Psoas muscle (tissue), 8 donors: ENCODE data around the gene AHRR. TPM values are rescaled to one million over a fixed set of nuclear protein-coding genes. Genes with fewer than 3 reads are reported as not detected.

ENCODE experiments used
- ATAC-seq, 4 donors: fragments of 200-7000 bp; cut with Tn5 transposase; one replicate each; pipeline ENCODE4 v1.9.1; 2020; ENCODE audit warnings: moderate library complexity in 3 of 4, mild to moderate bottlenecking in 2 of 4
- DNase-seq, 2 donors: peaks; one replicate each; pipeline ENCODE4 v3.0.0-alpha.2; 2020
- H3K27ac ChIP-seq: fragments of 200-600 bp; one replicate; pipeline ENCODE4 v1.8.0; 2022
- H3K27me3 ChIP-seq, 3 donors: fragments of 200-600 bp in 1 of 3; one replicate each; pipeline versions ENCODE4 v1.6.1 to v1.8.0; 2013 to 2022; ENCODE audit warnings: low read length in 2 of 3, mild to moderate bottlenecking in 2 of 3, moderate library complexity in 1 of 3; ENCODE audit not compliant: insufficient read depth in 3 of 3
- H3K36me3 ChIP-seq, 2 donors: fragments of 200-600 bp in 1 of 2; one replicate each; pipeline versions ENCODE4 v1.6.1 to v1.8.0; 2013 to 2022; ENCODE audit warnings: low read depth in 1 of 2, mild to moderate bottlenecking in 1 of 2, moderate library complexity in 1 of 2; ENCODE audit not compliant: insufficient read depth in 1 of 2
- H3K4me1 ChIP-seq: fragments of 200-600 bp; one replicate; pipeline ENCODE4 v1.8.0; 2022
- H3K4me3 ChIP-seq: fragments of 200-600 bp; one replicate; pipeline ENCODE4 v1.8.0; 2022; ENCODE audit warnings: mild to moderate bottlenecking
- H3K9me3 ChIP-seq: fragments of 200-600 bp; one replicate; pipeline ENCODE4 v1.8.0; 2022
- WGBS, 3 donors: extraction: QIAGEN DNeasy Blood & Tissue Kit; methylation state at CpG; one replicate each; pipeline versions ENCODE4 v1.1.6 to v1.1.7; 2013; 5-methylcytosine and 5-hydroxymethylcytosine counted together
- intact Hi-C, 2 donors: fragments of 100-400 bp; cut with DNase I; formaldehyde crosslinking; loops; one replicate each; pipeline versions ENCODE4 v1.11.0 to v1.14.2; 2022
- polyA plus RNA-seq, 3 donors: library from polyadenylated mRNA; stranded (reverse); fragments of 200-250 nt; gene quantifications; one replicate each; pipeline ENCODE4 v1.2.3, GENCODE V29; 2013
- total RNA-seq, 4 donors: library from RNA; stranded (reverse); fragmentation: NEBNext Ultra II Directional in 2 of 4; extraction: Animal tissue kit (Norgen Biotek cat#: 25700) in 2 of 4; gene quantifications; one replicate each; pipeline versions ENCODE4 v1.2.1 to v1.2.4, GENCODE V29; 2021 to 2023
- TF ChIP-seq, protein P1 (sequence below): fragments of 200-600 bp; IDR thresholded peaks from one replicate; pipeline ENCODE4 v1.8.0; 2022; ENCODE audit warnings: antibody characterized with exemption
- donor health status: healthy with polysubstance abuse.
- donor health status: DM: no; HTN: no; CAD: no; lungs with moderate emphysema.
- donor health status: Bipolar disorder and iron deficiency.
- donor health status: healthy.
- donor health status: DM: yes; HTN: yes; CAD: no.
- donor health status: DM: no; HTN: no; CAD: no.
- donor health status: DM: no; HTN: no; CAD: no.
- donor health status: DM: yes; HTN: yes; CAD: no.

The AHRR gene
- total and polyA plus RNA-seq, 7 donors: 0.10 to 7.4 (median 0.45) TPM

GRCh38 chr5:389197-389821 lies 67.8 kb downstream of the AHRR start:
- Histone ChIP-seq H3K27me3 (peaks cover 0 to 22% (median 2%) of the 10 kb centered on the region in 3 donors), H3K4me3 (no peak overlapping the region), H3K27ac (no peak overlapping the region), H3K4me1 (no peaks in the 10 kb centered on the region), H3K9me3 (no peaks in the 10 kb centered on the region), H3K36me3 (no peaks in the 10 kb centered on the region)
- intact Hi-C loops: no loop called here
- DNase-seq (no peak), ATAC-seq (no peak)
- WGBS, 3 donors: 75 to 79% (median 76%) methylated on average over 32 of the region's 32 CpGs
- TF ChIP-seq, protein P1, sequence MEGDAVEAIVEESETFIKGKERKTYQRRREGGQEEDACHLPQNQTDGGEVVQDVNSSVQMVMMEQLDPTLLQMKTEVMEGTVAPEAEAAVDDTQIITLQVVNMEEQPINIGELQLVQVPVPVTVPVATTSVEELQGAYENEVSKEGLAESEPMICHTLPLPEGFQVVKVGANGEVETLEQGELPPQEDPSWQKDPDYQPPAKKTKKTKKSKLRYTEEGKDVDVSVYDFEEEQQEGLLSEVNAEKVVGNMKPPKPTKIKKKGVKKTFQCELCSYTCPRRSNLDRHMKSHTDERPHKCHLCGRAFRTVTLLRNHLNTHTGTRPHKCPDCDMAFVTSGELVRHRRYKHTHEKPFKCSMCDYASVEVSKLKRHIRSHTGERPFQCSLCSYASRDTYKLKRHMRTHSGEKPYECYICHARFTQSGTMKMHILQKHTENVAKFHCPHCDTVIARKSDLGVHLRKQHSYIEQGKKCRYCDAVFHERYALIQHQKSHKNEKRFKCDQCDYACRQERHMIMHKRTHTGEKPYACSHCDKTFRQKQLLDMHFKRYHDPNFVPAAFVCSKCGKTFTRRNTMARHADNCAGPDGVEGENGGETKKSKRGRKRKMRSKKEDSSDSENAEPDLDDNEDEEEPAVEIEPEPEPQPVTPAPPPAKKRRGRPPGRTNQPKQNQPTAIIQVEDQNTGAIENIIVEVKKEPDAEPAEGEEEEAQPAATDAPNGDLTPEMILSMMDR: no peak

GRCh38 chr5:389891-390622 lies 68.5 kb downstream of the AHRR start:
- Histone ChIP-seq H3K27ac (no peak overlapping the region), H3K9me3 (no peaks in the 10 kb centered on the region), H3K4me1 (no peaks in the 10 kb centered on the region), H3K27me3 (peaks cover 0 to 22% (median 2%) of the 10 kb centered on the region in 3 donors), H3K36me3 (no peaks in the 10 kb centered on the region), H3K4me3 (no peak overlapping the region)
- TF ChIP-seq, protein P1: no peak
- DNase-seq (no peak), ATAC-seq (no peak)
- 76 to 84% (median 83%) methylated on average over 26 of the region's 26 CpGs for WGBS, 3 donors
- intact Hi-C loops: no loop called here

DNA sequence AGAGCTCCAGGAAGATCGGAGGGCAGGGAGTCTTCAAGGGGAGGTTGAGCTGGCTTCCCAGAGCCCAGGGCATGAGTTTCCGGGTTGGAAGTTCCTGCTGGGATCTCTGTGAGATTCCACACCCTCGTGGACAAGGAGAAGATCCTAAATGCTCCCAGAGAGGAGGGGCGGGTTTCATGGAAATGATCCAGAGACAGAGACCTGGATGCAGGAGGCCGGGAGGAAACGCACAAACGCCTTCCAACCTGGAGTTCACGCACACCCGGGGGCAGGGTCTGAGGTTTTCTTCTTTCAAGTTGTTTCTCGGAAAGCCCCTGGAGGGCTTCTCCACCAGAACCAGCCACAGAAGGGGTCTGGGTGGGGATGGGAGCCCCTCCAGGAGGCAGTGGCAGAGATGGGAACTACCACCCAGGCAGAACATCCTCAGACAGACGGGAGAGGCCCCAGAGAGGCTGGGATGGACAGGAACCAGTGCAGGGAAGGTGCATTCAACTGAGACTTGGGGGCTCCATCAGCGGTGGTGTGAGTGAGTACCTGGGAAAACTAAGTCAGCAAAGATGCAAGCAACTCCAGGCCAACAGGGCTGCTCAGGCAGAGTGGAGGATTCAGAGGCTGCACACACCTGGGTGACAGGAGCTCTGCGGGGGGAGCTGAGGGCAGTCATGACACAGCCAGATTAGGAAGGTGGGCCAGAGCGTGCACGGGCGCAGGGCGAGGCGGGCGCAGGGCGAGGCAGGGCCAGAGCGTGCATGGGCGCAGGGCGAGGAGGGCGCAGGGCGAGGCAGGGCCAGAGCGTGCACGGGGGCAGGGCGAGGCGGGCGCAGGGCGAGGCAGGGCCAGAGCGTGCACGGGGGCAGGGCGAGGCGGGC lies 69.3 kb downstream of the AHRR start:
- no peaks in the 10 kb centered on the region for H3K9me3 ChIP-seq
- H3K27me3 ChIP-seq: peaks cover 0 to 22% (median 2%) of the 10 kb centered on the region in 3 donors
- intact Hi-C loops: no loop called here
- no peaks in the 10 kb centered on the region for H3K36me3 ChIP-seq
- TF ChIP-seq, protein P1: no peak
- H3K27ac ChIP-seq: no peak overlapping the region
- H3K4me1 ChIP-seq: no peaks in the 10 kb centered on the region
- no peak overlapping the region for H3K4me3 ChIP-seq
- 66 to 82% (median 71%) methylated on average over 17 to 33 of the region's 35 CpGs for WGBS, 3 donors
- ATAC-seq: no peak
- no peak for DNase-seq

DNA sequence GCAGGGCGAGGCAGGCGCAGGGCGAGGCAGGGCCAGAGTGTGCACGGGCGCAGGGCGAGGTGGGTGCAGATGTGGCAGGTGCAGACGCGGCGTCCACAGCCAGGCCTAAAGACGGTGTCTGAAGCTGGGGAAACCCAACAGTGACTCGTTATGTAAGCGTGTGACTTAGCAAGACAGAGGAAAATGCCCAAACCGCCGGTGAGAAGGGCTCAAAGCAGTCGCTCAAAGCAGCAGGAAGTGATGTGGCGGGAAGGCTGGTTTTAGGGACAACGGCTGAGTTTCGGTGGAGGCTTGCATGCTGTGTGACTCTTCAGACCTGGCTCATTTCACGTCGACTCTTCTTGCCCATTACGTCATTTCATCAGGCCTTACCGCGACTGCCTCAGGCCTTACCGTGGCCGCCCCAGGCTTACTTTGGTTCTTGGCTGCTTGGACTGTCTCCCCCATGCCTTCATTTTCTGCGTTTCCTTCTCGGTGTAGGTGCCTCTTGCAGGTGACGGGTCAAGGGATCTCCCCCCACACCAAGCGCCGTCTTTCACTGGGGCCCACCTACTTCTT lies 71.0 kb downstream of the AHRR start:
- ATAC-seq (no peak), DNase-seq (no peak)
- H3K27ac ChIP-seq: no peak overlapping the region
- no peak overlapping the region for H3K4me3 ChIP-seq
- no peaks in the 10 kb centered on the region for H3K4me1 ChIP-seq
- 82 to 87% (median 86%) methylated on average over 27 to 30 of the region's 30 CpGs for WGBS, 3 donors
- no peaks in the 10 kb centered on the region for H3K9me3 ChIP-seq
- intact Hi-C loops: no loop called here
- no peaks in the 10 kb centered on the region for H3K36me3 ChIP-seq
- TF ChIP-seq, protein P1: no peak
- peaks cover 0 to 17% (median 0%) of the 10 kb centered on the region in 3 donors for H3K27me3 ChIP-seq
